Measurements from ENCODE around the gene NHLH2.

DNA sequence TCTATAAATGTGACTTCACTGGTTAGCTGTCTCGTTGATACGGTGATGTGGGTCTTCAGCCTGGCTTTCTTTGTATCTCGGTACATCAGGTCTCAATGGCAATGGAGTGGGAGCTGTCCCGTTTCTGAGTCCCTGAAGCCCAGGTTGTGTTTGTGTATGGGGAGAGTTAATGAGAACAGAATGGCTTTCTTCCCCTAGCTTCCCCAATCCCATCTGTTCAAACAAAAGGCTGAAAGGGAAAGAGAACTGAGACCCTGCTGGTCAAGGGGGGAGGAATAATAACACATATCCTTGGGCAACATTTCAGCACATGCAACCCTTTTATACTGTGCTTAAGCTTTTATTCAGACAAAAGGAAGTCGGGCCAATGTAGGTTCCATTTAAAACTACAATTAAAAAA, 44.0 kb downstream of the NHLH2 start:
- TF ChIP-seq FOXM1 (IDR thresholded peaks at IDR 0.05; ENCODE audit: low read depth), result no peak
- TF ChIP-seq, protein P1, sequence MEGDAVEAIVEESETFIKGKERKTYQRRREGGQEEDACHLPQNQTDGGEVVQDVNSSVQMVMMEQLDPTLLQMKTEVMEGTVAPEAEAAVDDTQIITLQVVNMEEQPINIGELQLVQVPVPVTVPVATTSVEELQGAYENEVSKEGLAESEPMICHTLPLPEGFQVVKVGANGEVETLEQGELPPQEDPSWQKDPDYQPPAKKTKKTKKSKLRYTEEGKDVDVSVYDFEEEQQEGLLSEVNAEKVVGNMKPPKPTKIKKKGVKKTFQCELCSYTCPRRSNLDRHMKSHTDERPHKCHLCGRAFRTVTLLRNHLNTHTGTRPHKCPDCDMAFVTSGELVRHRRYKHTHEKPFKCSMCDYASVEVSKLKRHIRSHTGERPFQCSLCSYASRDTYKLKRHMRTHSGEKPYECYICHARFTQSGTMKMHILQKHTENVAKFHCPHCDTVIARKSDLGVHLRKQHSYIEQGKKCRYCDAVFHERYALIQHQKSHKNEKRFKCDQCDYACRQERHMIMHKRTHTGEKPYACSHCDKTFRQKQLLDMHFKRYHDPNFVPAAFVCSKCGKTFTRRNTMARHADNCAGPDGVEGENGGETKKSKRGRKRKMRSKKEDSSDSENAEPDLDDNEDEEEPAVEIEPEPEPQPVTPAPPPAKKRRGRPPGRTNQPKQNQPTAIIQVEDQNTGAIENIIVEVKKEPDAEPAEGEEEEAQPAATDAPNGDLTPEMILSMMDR (IDR thresholded peaks at IDR 0.05), result no peak
- TF ChIP-seq EZH2phosphoT487 (IDR thresholded peaks at IDR 0.05; ENCODE audit: borderline replicate concordance, low read depth), result no peak
- TF ChIP-seq RFX5 (IDR thresholded peaks at IDR 0.05; ENCODE audit: low read length), result no peak
- no peak for TF ChIP-seq EP300 (IDR thresholded peaks at IDR 0.05; ENCODE audit: borderline replicate concordance in 1 of 2, low read depth in 1 of 2, low read length in 1 of 2)
- TF ChIP-seq, protein P2, sequence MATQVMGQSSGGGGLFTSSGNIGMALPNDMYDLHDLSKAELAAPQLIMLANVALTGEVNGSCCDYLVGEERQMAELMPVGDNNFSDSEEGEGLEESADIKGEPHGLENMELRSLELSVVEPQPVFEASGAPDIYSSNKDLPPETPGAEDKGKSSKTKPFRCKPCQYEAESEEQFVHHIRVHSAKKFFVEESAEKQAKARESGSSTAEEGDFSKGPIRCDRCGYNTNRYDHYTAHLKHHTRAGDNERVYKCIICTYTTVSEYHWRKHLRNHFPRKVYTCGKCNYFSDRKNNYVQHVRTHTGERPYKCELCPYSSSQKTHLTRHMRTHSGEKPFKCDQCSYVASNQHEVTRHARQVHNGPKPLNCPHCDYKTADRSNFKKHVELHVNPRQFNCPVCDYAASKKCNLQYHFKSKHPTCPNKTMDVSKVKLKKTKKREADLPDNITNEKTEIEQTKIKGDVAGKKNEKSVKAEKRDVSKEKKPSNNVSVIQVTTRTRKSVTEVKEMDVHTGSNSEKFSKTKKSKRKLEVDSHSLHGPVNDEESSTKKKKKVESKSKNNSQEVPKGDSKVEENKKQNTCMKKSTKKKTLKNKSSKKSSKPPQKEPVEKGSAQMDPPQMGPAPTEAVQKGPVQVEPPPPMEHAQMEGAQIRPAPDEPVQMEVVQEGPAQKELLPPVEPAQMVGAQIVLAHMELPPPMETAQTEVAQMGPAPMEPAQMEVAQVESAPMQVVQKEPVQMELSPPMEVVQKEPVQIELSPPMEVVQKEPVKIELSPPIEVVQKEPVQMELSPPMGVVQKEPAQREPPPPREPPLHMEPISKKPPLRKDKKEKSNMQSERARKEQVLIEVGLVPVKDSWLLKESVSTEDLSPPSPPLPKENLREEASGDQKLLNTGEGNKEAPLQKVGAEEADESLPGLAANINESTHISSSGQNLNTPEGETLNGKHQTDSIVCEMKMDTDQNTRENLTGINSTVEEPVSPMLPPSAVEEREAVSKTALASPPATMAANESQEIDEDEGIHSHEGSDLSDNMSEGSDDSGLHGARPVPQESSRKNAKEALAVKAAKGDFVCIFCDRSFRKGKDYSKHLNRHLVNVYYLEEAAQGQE (IDR thresholded peaks at IDR 0.05; ENCODE audit: low read depth, low read length), result no peak
- TF ChIP-seq JUND (IDR thresholded peaks at IDR 0.05), result no peak
- TF ChIP-seq POLR2AphosphoS5 (IDR thresholded peaks at IDR 0.05; ENCODE audit: low read depth, low read length), result no peak
- TF ChIP-seq USF1 (IDR thresholded peaks at IDR 0.05; ENCODE audit: borderline replicate concordance, low read depth), result no peak
- TF ChIP-seq NRF1 (IDR thresholded peaks at IDR 0.05; ENCODE audit: low read depth, low read length), result no peak
- no peak for TF ChIP-seq CHD2 (IDR thresholded peaks at IDR 0.05; ENCODE audit: low read length, partially characterized antibody)
- TF ChIP-seq YY1 (IDR thresholded peaks at IDR 0.05; ENCODE audit: low read depth), result no peak
- TF ChIP-seq USF2 (IDR thresholded peaks at IDR 0.05; ENCODE audit: borderline replicate concordance, low read depth, low read length), result no peak
